Neutrophil (primary cell): ENCODE results near the gene HMCN1.

Experiments
- H3K27ac ChIP-seq: fragments of 200-600 bp; sonication (generic); 2 replicates; pipeline ENCODE4 v1.5.1; 2016; ENCODE audit warnings: mild to moderate bottlenecking, moderate library complexity
- H3K27me3 ChIP-seq: fragments of 200-600 bp; sonication (generic); 2 replicates; pipeline ENCODE4 v1.6.0; 2016; ENCODE audit warnings: mild to moderate bottlenecking
- H3K36me3 ChIP-seq: fragments of 200-600 bp; sonication (generic); 2 replicates; pipeline ENCODE4 v1.5.1; 2017
- H3K4me1 ChIP-seq, 2 experiments: fragments of 200-600 bp in 1 of 2; sonication (generic) in 1 of 2; 1 replicate in 1 of 2; 2 replicates in 1 of 2; pipeline versions ENCODE4 v1.5.1 to v1.6.1; 2013 to 2016; ENCODE audit warnings: low read depth in 1 of 2, low read length in 1 of 2, mild to moderate bottlenecking in 1 of 2, moderate library complexity in 1 of 2; ENCODE audit not compliant: control insufficient read depth in 1 of 2, insufficient read depth in 1 of 2
- H3K4me3 ChIP-seq, 2 experiments: fragments of 200-600 bp in 1 of 2; sonication (generic) in 1 of 2; 1 replicate in 1 of 2; 2 replicates in 1 of 2; pipeline ENCODE4 v1.5.1; 2013 to 2016; ENCODE audit warnings: low read depth in 1 of 2, low read length in 1 of 2, mild to moderate bottlenecking in 1 of 2, moderate library complexity in 1 of 2
- H3K9me3 ChIP-seq: fragments of 200-600 bp; sonication (generic); 2 replicates; pipeline ENCODE4 v1.5.1; 2016
- TF ChIP-seq, protein P1 (sequence below): fragments of 200-600 bp; sonication (generic); IDR thresholded peaks from 2 replicates; pipeline ENCODE4 v1.5.1; 2016; ENCODE audit warnings: antibody characterized with exemption

The HMCN1 gene

DNA sequence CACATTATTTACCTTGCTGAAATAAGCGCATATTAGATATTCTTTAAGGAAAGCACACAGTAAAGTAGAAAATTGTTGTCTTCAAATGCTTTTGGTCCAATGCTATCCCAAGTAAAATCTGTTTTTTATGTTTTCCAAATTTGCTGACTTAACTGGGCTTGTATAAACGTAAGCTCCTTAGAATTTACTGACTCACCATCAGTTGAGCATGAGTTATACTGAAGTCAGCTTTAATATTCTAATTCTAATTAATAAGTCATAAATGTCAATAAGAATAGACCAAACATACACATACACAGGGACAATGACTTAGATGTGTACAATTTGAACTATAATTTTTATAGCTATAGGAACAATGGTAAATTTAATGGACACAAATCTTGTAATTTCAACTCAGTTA is 321.7 kb downstream of the HMCN1 start:
- TF ChIP-seq, protein P1, sequence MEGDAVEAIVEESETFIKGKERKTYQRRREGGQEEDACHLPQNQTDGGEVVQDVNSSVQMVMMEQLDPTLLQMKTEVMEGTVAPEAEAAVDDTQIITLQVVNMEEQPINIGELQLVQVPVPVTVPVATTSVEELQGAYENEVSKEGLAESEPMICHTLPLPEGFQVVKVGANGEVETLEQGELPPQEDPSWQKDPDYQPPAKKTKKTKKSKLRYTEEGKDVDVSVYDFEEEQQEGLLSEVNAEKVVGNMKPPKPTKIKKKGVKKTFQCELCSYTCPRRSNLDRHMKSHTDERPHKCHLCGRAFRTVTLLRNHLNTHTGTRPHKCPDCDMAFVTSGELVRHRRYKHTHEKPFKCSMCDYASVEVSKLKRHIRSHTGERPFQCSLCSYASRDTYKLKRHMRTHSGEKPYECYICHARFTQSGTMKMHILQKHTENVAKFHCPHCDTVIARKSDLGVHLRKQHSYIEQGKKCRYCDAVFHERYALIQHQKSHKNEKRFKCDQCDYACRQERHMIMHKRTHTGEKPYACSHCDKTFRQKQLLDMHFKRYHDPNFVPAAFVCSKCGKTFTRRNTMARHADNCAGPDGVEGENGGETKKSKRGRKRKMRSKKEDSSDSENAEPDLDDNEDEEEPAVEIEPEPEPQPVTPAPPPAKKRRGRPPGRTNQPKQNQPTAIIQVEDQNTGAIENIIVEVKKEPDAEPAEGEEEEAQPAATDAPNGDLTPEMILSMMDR = no peak
- no peaks in the 10 kb centered on the region for H3K4me1 ChIP-seq
- no peak overlapping the region for H3K4me3 ChIP-seq
- H3K27ac ChIP-seq = no peak overlapping the region
- H3K9me3 ChIP-seq = no peaks in the 10 kb centered on the region
- no peaks in the 10 kb centered on the region for H3K36me3 ChIP-seq
- no peaks in the 10 kb centered on the region for H3K27me3 ChIP-seq

DNA sequence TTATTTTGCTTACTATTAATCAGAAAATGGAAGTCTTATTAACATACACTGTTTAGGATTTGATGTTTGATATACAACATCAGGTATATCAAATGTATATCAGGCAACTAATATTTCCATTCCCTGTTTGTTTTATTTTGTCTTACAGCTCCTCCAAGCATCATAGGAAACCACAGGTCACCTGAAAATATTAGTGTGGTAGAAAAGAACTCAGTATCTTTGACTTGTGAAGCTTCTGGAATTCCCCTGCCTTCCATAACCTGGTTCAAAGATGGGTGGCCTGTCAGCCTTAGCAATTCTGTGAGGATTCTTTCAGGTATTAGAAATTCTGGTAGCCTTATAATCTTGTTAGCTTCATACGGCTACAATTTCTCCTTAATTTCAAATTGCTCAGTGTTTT is 322.9 kb downstream of the HMCN1 start:
- H3K9me3 ChIP-seq = no peaks in the 10 kb centered on the region
- no peak overlapping the region for H3K27ac ChIP-seq
- no peak overlapping the region for H3K4me3 ChIP-seq
- TF ChIP-seq, protein P1 = no peak
- H3K36me3 ChIP-seq = no peaks in the 10 kb centered on the region
- H3K4me1 ChIP-seq = no peaks in the 10 kb centered on the region
- no peaks in the 10 kb centered on the region for H3K27me3 ChIP-seq

DNA sequence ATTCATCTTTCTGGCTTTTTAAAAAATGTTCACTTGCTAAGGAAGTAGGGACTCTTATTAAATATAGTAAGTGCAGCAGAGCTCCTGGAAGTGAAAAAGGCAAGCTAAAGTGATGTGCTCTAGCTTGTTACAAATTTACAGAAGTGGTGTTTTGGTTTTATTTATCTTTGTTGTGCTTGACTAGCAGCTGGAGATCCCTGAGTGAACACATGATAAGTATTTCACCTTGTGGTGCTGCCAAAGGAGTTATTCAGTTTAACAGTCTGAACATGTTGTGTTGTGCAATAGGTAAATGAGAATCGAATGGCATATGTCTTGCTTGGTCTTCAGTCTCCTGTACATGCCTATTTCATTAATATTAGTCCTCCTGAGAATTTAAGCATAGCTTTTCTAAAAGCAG is 325.1 kb downstream of the HMCN1 start:
- TF ChIP-seq, protein P1 = no peak
- H3K27ac ChIP-seq = no peak overlapping the region
- H3K27me3 ChIP-seq = no peaks in the 10 kb centered on the region
- H3K4me3 ChIP-seq = no peak overlapping the region
- H3K4me1 ChIP-seq = no peaks in the 10 kb centered on the region
- H3K9me3 ChIP-seq = no peaks in the 10 kb centered on the region
- no peaks in the 10 kb centered on the region for H3K36me3 ChIP-seq

DNA sequence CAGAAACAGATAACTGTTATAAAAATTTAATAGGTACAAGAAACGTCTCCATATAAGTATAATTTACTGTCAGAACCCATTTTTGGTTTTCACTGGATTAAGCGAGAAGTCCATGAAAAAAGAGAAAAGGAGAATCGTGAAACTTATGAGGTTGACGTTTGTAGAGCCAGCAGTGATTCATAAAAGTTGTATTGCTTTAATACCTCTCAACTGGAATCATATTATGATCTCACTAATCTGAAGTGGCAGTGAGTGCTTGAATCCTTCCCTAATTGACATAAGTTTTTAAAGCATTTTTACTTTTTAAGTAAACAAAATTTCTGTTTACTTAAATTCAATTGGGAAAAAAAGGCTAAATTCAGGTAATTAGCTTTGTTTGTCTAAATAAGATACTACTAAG is 325.6 kb downstream of the HMCN1 start:
- TF ChIP-seq, protein P1 = no peak
- Histone ChIP-seq H3K27me3 (no peaks in the 10 kb centered on the region), H3K4me1 (no peaks in the 10 kb centered on the region), H3K4me3 (no peak overlapping the region), H3K27ac (no peak overlapping the region), H3K9me3 (no peaks in the 10 kb centered on the region), H3K36me3 (no peaks in the 10 kb centered on the region)

DNA sequence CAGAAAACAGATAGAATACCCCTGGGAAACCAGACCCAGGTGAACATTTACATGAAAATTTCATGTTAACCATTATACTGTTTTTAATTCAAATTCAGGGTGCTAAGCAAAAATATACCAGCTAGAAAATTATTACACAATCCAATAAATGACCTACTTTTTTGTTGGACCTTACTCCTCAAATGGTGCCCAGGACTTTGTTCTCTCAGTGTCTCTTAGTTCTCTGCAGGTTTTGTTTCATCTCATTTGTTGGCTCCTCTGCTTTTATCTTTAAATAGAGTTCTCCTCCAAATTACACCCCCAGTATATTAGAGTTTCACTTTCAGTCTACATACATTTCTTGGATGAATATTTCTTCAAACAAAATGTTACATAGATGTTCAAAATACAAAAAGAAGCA is 326.0 kb downstream of the HMCN1 start:
- Histone ChIP-seq H3K4me3 (no peak overlapping the region), H3K27ac (no peak overlapping the region)
- TF ChIP-seq, protein P1 = no peak

DNA sequence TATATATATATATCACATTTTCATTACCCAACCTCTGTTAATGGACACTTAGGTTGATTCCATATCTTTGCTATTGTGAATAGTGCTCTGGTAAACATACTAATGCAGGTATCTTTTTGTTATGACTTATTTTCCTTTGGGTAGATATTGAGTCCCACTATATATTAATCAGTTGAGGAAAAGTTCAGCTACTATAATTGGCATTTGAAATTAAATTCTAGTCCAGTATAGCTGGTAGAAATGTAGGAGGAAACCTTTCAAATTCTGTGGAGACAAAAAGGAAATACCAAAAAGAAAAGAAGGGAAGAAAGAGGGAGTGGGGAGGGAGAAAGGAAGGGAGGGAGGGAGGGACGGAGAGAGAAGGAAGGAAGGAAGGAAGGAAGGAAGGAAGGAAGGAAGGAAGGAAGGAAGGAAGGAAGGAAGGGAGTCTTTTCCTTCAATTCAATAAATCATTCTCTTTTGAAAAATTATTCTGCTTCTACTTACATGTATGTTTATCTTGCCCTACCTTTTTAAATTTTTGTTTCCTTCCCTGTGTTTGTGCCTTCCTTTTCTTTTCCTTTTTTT is 329.0 kb downstream of the HMCN1 start:
- TF ChIP-seq, protein P1 = no peak
- H3K27ac ChIP-seq = no peak overlapping the region
- no peaks in the 10 kb centered on the region for H3K36me3 ChIP-seq
- no peaks in the 10 kb centered on the region for H3K27me3 ChIP-seq
- H3K9me3 ChIP-seq = no peaks in the 10 kb centered on the region
- no peaks in the 10 kb centered on the region for H3K4me1 ChIP-seq
- no peak overlapping the region for H3K4me3 ChIP-seq

More for the DNA sequence above, 326.0 kb downstream of the HMCN1 start:
- H3K9me3 ChIP-seq = no peaks in the 10 kb centered on the region
- H3K27me3 ChIP-seq = no peaks in the 10 kb centered on the region
- no peaks in the 10 kb centered on the region for H3K4me1 ChIP-seq
- H3K36me3 ChIP-seq = no peaks in the 10 kb centered on the region
